Type B pancreatic cell (in vitro differentiated cells): Measurements from ENCODE around the gene BCL2L15. TPM values are rescaled to one million over a fixed set of nuclear protein-coding genes. Genes with fewer than 3 reads are reported as not detected.

Experiments used
- DNase-seq: peaks from one replicate; pipeline ENCODE4 v3.0.0; 2021; ENCODE audit warnings: mixed read lengths; ENCODE audit not compliant: unreplicated experiment; ENCODE audit errors: extremely low spot score
- H3K27ac Mint-ChIP-seq: 2 replicates; pipeline ENCODE4 v1.8.0; 2021; ENCODE audit warnings: mild to moderate bottlenecking, mixed read lengths
- H3K27me3 Mint-ChIP-seq: 2 replicates; pipeline ENCODE4 v1.8.0; 2021; ENCODE audit warnings: mixed read lengths
- H3K36me3 Mint-ChIP-seq: 2 replicates; pipeline ENCODE4 v1.8.0; 2021; ENCODE audit warnings: mixed read lengths
- H3K4me1 Mint-ChIP-seq: one replicate; pipeline ENCODE4 v1.8.0; 2021; ENCODE audit warnings: mixed read lengths; ENCODE audit not compliant: unreplicated experiment
- H3K4me3 Mint-ChIP-seq: 2 replicates; pipeline ENCODE4 v1.8.0; 2021; ENCODE audit warnings: mild to moderate bottlenecking, mixed read lengths
- H3K9me3 Mint-ChIP-seq: 2 replicates; pipeline ENCODE4 v1.8.0; 2021; ENCODE audit warnings: mixed read lengths
- total RNA-seq: library from RNA; stranded (reverse); gene quantifications from 2 replicates; pipeline ENCODE4 v1.2.1, GENCODE V29; 2021; ENCODE audit warnings: low replicate concordance
- TF ChIP-seq, protein P1 (sequence below): fragments of 200-600 bp; sonication (generic); conservative IDR thresholded peaks from 2 replicates; pipeline ENCODE4 v1.5.0; 2021; ENCODE audit warnings: antibody characterized with exemption, mild to moderate bottlenecking

BCL2L15 gene
- total RNA-seq, 1 donor from 2014 or later: 1.2 TPM

GRCh38 chr1:113890816-113891215, 3.4 kb upstream of the BCL2L15 start:
- Mint-ChIP-seq H3K27ac (no peak overlapping the region), H3K27me3 (no peaks in the 10 kb centered on the region), H3K4me3 (no peak overlapping the region), H3K9me3 (no peaks in the 10 kb centered on the region), H3K36me3 (peaks cover 6% of the 10 kb centered on the region), H3K4me1 (no peaks in the 10 kb centered on the region)
- TF ChIP-seq, protein P1, sequence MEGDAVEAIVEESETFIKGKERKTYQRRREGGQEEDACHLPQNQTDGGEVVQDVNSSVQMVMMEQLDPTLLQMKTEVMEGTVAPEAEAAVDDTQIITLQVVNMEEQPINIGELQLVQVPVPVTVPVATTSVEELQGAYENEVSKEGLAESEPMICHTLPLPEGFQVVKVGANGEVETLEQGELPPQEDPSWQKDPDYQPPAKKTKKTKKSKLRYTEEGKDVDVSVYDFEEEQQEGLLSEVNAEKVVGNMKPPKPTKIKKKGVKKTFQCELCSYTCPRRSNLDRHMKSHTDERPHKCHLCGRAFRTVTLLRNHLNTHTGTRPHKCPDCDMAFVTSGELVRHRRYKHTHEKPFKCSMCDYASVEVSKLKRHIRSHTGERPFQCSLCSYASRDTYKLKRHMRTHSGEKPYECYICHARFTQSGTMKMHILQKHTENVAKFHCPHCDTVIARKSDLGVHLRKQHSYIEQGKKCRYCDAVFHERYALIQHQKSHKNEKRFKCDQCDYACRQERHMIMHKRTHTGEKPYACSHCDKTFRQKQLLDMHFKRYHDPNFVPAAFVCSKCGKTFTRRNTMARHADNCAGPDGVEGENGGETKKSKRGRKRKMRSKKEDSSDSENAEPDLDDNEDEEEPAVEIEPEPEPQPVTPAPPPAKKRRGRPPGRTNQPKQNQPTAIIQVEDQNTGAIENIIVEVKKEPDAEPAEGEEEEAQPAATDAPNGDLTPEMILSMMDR: no peak
- no peak for DNase-seq

DNA sequence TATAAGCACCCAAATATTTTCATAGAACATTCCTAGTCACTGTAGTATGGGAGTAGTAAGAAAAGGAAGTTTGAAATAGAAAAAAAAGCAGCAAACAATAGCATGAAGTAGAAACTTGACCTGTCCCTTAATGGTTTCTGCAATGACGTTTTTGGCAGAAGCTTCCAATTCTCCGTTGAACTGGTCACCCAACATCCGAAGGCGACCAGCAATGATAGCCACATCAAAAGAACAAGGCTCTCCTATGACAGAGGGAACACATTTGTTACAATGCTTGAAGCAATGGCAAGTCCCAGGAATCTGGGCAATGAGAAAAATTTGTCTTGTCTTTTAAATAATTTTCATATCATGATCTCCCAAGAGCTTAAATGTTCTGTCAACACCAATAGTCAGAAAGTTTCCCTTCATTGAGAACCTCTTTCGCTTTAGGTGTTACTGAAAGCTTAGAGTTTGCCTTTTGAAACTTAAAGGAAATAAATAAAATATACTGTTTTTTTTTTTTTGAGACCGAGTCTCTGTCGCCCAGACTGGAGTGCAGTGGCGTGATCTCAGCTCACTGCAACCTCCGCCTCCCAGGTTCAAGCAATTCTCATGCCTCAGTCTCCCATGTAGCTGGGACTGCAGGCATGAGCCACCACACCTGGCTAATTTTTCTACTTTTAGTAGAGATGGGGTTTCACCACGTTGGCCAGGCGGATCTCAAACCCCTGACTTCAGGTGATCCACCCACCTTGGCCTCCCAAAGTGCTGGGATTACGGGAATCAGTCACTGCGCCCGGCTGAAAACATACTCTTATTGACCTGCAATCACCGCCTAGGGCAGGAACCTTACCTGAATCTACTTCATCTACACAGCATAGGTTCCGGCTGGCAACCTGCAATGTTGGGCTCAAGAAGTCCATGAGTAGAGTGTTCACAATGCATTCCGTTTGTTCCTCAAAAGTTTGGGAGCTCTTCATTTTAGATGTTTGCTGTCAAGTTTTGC, 672 bp downstream of the BCL2L15 start:
- Mint-ChIP-seq H3K4me1 (no peaks in the 10 kb centered on the region), H3K27me3 (no peaks in the 10 kb centered on the region), H3K4me3 (no peak overlapping the region), H3K9me3 (no peaks in the 10 kb centered on the region), H3K27ac (no peak overlapping the region), H3K36me3 (no peaks in the 10 kb centered on the region)
- no peak for DNase-seq
- TF ChIP-seq, protein P1: no peak

GRCh38 chr1:113881661-113882060, 5.7 kb downstream of the BCL2L15 start:
- TF ChIP-seq, protein P1: no peak
- H3K9me3 Mint-ChIP-seq: no peaks in the 10 kb centered on the region
- no peak overlapping the region for H3K4me3 Mint-ChIP-seq
- no peaks in the 10 kb centered on the region for H3K4me1 Mint-ChIP-seq
- no peaks in the 10 kb centered on the region for H3K36me3 Mint-ChIP-seq
- DNase-seq: no peak
- no peak overlapping the region for H3K27ac Mint-ChIP-seq
- no peaks in the 10 kb centered on the region for H3K27me3 Mint-ChIP-seq

DNA sequence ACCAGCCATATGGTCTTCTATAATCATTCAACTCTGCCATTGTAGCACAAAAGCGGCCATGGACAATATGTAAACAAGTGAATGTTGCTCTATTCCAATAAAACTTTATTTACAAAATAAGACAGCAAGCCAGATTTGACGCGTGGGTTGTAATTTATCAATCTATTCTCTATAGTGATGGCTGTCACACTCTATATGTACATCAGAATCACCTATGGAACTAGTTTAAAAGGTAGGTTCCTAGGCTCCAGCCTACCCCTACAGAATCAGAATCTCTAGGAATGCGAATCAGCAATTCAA, 7.7 kb downstream of the BCL2L15 start:
- Mint-ChIP-seq H3K36me3 (no peaks in the 10 kb centered on the region), H3K27me3 (no peaks in the 10 kb centered on the region), H3K27ac (no peak overlapping the region), H3K9me3 (no peaks in the 10 kb centered on the region), H3K4me3 (no peak overlapping the region), H3K4me1 (no peaks in the 10 kb centered on the region)
- no peak for DNase-seq
- TF ChIP-seq, protein P1: no peak

- DNase-seq: no peak
- TF ChIP-seq, protein P1: no peak
- no peaks in the 10 kb centered on the region for H3K36me3 Mint-ChIP-seq
- no peaks in the 10 kb centered on the region for H3K9me3 Mint-ChIP-seq
- no peaks in the 10 kb centered on the region for H3K27me3 Mint-ChIP-seq
- no peak overlapping the region for H3K27ac Mint-ChIP-seq
- no peak overlapping the region for H3K4me3 Mint-ChIP-seq
- no peaks in the 10 kb centered on the region for H3K4me1 Mint-ChIP-seq
These were observed 11.2 kb downstream of the BCL2L15 start for GRCh38 chr1:113876176-113876575.
